Melanocyte of skin (primary cell): ENCODE measurements around the gene KRTAP12-2. TPM values are rescaled to one million over a fixed set of nuclear protein-coding genes. Genes with fewer than 3 reads are reported as not detected.

ENCODE experiments used
- small RNA-seq, 2 donors: library from RNA; depleted of rRNA; stranded (forward); fragments of <200 nt; gene quantifications; one replicate each; pipeline ENCODE3, GENCODE V24; 2012
- total RNA-seq, 2 donors: library from RNA; depleted of rRNA; stranded (reverse); fragments of >200 nt; gene quantifications; 2 replicates each; pipeline ENCODE4 v1.2.3, GENCODE V29; 2012

KRTAP12-2 gene, protein sequence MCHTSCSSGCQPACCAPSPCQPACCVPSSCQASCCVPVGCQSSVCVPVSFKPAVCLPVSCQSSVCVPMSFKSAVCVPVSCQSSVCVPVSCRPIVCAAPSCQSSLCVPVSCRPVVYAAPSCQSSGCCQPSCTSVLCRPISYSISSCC
- not detected for total RNA-seq

DNA sequence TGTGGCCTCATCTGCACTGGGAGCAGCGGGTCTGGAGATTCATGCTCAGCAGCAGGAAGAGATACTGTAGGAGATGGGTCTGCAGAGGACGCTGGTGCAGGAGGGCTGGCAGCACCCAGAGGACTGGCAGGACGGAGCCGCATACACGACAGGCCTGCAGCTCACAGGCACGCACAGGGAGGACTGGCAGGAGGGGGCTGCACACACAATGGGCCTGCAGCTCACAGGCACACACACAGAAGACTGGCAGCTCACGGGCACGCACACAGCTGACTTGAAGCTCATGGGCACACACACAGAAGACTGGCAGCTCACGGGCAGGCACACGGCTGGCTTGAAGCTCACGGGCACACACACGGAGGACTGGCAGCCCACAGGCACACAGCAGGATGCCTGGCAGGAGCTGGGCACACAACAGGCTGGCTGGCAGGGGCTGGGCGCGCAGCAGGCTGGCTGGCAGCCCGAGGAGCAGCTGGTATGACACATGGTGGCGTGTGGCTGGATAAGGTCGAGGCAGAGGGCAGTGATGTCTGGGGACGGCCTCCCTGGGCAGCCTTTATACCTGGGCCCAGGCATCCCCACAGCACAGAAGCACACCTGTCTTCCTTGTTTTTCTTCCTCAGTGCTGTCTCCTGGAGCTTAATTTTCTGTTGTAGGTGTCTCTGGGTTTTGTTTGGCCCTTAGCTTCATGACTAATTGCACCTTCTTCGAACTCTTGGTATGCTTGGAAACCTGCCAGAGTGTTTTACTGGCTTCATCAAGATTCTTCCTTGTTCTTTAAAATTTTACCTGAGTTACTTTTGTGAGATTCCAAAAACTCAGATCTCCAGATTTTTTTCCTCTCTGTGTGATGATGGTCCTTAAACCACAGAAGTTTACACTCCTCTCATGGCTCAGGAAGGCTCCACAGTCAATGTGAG lies at the start of gene KRTAP12-2:
KRTAP12-2 (minus strand) TSS at position 527 of the 920 bp plus-strand sequence; CDS start at position 486, 41 bp downstream.

DNA sequence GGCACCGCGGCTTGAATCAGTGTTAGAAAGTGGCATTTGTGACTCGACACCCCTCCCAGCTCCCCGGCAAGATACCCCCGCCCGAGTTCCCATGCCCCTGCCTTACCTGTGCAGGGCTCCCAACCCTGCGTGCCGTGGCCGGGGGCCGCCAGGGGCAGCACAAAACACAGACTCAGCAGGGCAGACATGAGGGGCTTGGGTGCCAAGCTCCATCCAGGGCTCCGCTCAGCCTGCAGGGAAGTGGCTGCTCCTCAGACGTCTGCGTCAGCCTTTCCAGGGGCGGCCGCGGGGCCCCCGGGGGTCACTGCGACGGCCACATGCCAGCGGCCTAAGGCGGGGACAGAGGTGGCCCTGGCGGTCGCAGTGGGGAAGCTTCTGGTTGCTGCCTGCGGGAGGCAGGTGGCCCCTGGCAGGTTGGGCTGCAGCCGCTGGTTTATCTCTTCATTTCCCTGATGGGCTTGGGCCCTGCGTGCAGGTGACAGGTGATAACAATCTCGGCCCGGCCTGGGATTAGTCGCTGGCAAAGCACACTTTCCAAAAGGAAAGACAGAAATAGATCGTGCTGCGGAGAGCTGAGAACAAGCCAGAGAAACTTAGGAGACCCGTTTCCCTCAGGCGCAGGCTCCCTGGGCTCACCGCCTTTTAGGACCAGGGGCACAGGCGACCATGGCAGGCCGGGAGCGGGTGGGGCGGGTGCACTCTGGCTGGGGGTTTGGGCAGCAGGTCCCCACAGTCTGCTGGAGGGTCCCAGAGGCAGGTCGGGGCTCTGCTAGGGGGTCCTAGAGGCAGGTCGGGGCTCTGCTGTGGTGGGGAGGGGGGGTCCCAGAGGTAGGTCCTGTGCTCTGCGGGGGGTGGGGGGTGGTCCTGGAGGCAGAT lies 44.8 kb upstream of the KRTAP12-2 start, which contains the start of gene TSPEAR:
TSPEAR (minus strand) TSS at position 246 of the 876 bp plus-strand sequence; CDS start at position 188, 58 bp downstream.

DNA sequence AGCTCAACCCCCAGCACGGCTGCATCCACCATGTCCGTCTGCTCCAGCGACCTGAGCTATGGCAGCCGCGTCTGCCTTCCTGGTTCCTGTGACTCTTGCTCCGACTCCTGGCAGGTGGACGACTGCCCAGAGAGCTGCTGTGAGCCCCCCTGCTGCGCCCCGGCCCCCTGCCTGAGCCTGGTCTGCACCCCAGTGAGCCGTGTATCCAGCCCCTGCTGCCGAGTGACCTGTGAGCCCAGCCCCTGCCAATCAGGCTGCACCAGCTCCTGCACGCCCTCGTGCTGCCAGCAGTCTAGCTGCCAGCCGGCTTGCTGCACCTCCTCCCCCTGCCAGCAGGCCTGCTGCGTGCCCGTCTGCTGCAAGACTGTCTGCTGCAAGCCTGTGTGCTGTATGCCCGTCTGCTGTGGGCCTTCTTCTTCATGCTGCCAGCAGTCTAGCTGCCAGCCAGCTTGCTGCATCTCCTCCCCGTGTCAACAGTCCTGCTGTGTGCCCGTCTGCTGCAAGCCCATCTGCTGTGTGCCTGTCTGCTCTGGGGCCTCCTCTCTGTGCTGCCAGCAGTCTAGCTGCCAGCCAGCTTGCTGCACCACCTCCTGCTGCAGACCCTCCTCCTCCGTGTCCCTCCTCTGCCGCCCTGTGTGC lies 30.6 kb upstream of the KRTAP12-2 start, which contains the start of gene KRTAP10-12:
KRTAP10-12 (plus strand) TSS at position 1 of the 639 bp plus-strand sequence; CDS start at position 31, 30 bp downstream.

DNA sequence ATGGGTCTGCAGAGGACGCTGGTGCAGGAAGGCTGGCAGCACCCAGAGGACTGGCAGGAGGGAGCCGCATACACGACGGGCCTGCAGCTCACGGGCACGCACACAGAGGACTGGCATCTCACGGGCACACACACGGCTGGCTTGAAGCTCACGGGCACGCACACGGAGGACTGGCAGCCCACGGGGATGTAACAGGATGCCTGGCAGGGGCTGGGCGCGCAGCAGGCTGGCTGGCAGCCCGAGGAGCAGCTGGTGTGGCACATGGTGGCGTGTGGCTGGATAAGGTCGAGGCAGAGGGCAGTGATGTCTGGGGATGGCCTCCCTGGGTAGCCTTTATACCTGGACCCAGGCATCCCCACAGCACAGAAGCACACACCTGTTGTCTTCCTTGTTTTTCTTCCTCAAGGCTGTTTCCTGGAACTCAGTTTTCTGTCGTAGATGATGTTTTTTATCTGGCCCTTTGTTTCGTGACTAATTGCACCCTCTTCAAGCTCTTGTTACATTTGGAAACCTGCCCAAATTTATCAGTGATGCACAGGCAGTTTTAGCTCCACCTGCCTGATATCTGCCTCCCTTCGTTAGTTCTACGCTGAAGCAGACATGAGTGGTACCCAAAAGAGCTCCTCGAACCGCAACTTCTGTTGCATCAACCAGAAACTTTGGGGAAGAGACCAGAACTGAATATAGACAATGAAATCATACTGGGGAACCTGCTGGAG lies 15.3 kb upstream of the KRTAP12-2 start, which contains the start of gene KRTAP12-1:
KRTAP12-1 (minus strand) TSS at position 303 of the 719 bp plus-strand sequence; CDS start at position 263, 40 bp downstream.

DNA sequence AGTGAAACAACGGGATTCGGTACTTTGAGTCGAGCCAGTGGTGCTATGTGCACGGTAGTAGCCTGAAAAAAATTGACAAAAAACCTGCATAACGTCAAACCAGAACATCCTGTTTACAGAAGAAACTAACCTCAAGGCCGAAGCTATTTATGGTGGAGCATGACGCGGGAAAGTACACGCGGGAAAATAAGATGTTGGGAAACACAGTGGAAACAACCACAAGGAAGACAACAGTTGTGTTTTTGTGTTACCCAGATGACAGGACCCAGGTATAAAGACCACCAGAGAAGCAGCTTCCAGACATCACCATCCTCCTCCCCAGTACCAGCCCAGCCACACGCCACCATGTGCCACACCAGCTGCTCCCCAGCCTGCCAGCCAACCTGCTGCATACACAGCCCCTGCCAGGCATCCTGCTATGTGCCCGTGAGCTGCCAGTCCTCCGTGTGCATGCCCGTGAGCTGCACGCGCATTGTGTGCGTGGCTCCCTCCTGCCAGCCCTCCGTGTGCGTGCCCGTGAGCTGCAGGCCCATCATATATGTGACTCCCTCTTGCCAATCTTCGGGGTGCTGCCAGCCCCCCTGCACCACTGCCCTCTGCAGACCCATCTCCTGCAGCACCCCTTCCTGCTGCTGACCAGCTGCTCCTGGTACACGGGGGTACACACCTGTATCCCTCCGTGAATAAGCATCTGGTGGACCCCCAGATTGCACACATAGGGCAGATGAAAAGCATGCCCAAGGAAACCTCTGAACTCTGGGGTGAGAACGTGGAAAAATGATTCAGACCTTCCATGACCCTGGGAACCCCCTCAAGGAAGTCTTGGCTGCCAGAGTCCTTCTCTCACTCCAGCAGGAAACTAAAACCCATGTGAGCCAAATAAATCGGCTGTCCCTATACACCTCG lies 8.8 kb downstream of the KRTAP12-2 start, which contains the start of gene KRTAP12-3:
KRTAP12-3 (plus strand) TSS at position 298 of the 906 bp plus-strand sequence; CDS start at position 346, 48 bp downstream.

DNA sequence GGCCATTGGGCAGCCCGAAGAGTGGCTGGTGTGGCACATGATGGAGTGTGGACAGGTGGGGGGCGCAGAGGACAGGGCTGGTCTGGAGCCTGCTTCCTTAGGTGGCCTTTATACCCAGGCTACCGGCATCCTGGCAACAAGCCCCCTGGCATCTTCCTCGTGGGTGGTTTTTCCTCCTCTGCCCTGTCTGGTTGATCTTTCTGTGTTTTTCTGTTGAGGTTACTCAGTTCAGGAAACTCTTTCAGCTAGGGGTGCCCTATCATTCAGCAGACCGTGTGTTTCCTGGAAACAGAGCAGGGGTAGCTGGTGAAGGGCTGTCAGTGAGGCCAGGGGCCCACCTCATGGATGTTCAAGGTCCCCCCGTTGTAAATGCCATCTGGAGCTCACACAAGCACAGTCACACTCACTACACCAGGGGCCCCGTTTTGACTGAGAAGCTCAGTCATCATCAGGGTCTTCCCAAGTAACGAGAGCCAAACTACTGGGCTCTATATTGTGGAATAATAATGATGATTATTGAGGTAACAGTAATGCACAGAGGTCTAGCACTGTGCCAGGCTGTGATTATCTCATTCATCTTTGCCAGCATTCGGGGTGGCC lies 12.1 kb downstream of the KRTAP12-2 start, which contains the start of gene KRTAP12-4:
KRTAP12-4 (minus strand) TSS at position 84 of the 600 bp plus-strand sequence; CDS start at position 39, 45 bp downstream.

DNA sequence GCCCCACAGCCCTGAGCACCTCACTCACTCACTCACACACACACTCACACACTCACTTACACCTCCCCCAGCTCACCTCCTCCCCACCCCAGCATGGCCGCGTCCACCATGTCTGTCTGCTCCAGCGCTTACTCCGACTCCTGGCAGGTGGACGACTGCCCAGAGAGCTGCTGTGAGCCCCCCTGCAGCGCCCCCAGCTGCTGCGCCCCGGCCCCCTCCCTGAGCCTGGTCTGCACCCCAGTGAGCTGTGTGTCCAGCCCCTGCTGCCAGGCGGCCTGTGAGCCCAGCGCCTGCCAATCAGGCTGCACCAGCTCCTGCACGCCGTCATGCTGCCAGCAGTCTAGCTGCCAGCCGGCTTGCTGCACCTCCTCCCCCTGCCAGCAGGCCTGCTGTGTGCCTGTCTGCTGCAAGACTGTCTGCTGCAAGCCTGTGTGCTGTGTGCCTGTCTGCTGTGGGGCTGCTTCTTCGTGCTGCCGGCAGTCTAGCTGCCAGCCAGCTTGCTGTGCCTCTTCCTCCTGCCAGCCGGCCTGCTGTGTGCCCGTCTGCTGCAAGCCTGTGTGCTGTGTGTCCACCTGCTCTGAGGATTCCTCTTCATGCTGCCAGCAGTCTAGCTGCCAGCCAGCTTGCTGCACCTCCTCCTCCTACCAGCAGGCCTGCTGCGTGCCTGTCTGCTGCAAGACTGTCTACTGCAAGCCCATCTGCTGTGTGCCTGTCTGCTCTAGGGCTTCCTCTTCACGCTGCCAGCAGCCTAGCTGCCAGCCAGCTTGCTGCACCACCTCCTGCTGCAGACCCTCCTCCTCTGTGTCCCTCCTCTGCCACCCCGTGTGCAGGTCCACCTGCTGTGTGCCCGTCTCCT lies 20.1 kb downstream of the KRTAP12-2 start, which contains the start of gene KRTAP10-11:
KRTAP10-11 (plus strand) TSS at position 49 of the 856 bp plus-strand sequence; CDS start at position 94, 45 bp downstream.

DNA sequence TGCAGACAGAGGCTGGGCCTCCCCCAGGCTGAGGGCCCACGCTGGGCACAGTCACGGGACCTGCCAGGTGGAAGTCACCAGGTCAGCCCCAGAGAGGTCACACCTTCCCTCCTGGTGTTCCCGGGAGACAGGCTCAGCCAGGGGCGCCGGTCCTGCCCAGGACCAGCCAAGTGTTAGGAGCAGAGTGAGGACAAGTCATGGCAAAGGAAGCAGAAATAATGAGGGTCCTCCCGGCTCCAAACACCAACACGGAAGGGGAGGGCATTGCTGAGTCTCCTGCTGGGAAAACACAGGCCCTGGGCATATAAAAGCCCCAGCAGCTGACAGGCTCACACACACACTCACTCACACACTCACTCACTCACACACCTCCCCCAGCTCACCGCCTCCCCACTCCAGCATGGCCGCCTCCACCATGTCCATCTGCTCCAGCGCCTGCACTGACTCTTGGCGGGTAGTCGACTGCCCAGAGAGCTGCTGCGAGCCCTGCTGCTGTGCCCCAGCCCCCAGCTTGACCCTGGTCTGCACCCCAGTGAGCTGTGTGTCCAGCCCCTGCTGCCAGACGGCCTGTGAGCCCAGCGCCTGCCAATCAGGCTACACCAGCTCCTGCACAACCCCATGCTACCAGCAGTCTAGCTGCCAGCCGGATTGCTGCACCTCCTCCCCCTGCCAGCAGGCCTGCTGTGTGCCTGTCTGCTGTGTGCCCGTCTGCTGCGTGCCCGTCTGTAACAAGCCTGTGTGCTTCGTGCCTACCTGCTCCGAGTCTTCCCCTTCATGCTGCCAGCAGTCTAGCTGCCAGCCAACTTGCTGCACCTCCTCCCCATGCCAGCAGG lies 29.5 kb downstream of the KRTAP12-2 start, which contains the start of gene KRTAP10-10:
KRTAP10-10 (plus strand) TSS at position 339 of the 833 bp plus-strand sequence; CDS start at position 401, 62 bp downstream.

DNA sequence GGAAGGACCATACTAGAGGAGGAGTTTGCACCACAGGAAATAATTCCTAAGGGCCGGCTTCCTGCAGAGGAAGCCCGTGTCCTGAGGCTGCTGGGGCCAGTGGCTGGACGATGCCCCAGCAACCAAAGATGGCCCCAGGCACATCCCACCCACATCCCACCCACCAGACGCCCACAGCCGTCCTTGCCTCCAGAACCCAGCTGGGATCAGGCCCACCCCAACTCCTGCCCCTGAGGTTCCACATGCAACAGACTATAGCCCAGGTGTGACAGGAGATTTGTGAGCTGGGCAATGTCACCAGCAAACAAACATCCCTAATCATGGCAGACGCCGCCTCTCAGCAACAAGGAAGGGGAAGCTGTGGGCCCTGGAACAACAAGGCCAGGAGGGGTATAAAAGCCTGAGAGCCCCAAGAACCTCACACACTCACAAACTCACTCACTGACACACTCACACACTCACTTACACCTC lies 40.0 kb downstream of the KRTAP12-2 start, which contains the start of gene KRTAP10-9:
KRTAP10-9 (plus strand) TSS at position 421 of the 471 bp plus-strand sequence. CDS start 79 bp downstream, outside the sequence.

Small RNA genes within 50 kb of the gene (small RNA-seq; reads per million reads assigned to genes)
- 0 reads per million in 2 donors for gene KRTAP12-6P

Other genes starting within 250 kb of the KRTAP12-2 start
- gene LRRC3, start 211.4 kb downstream of the KRTAP12-2 start, total RNA-seq: 1 to 10 TPM; 1.7 to 3.1 TPM
- not detected for gene KRTAP10-1, start 126.7 kb downstream of the KRTAP12-2 start, total RNA-seq
- gene KRTAP10-2, start 115.4 kb downstream of the KRTAP12-2 start, total RNA-seq: not detected
- gene KRTAP10-3, start 108.1 kb downstream of the KRTAP12-2 start, total RNA-seq: not detected
- not detected for gene KRTAP10-4, start 93.2 kb downstream of the KRTAP12-2 start, total RNA-seq
- not detected for gene KRTAP10-5, start 86.3 kb downstream of the KRTAP12-2 start, total RNA-seq
- gene KRTAP10-6, start 74.4 kb downstream of the KRTAP12-2 start, total RNA-seq: not detected
- not detected for gene KRTAP10-7, start 66.3 kb downstream of the KRTAP12-2 start, total RNA-seq
- gene KRTAP10-8, start 54.8 kb downstream of the KRTAP12-2 start, total RNA-seq: not detected
- gene KRTAP10-9, start 39.8 kb downstream of the KRTAP12-2 start, total RNA-seq: not detected
- not detected for gene KRTAP10-10, start 29.6 kb downstream of the KRTAP12-2 start, total RNA-seq
- not detected for gene KRTAP10-11, start 20.5 kb downstream of the KRTAP12-2 start, total RNA-seq
- gene KRTAP12-4, start 12.3 kb downstream of the KRTAP12-2 start, total RNA-seq: not detected
- gene KRTAP12-3, start 9.0 kb downstream of the KRTAP12-2 start, total RNA-seq: not detected
- not detected for gene KRTAP12-1, start 15.2 kb upstream of the KRTAP12-2 start, total RNA-seq
- not detected for gene KRTAP10-12, start 30.2 kb upstream of the KRTAP12-2 start, total RNA-seq
- gene TSPEAR, start 44.6 kb upstream of the KRTAP12-2 start, total RNA-seq: not detected
- gene UBE2G2, start 134.9 kb upstream of the KRTAP12-2 start, total RNA-seq: 100 to 1,000 TPM in 1 of 2 donors, 10 to 100 TPM in 1; 88.1 to 144 TPM
- gene SUMO3, start 151.1 kb upstream of the KRTAP12-2 start, total RNA-seq: 10 to 100 TPM; 70.2 to 90.6 TPM
- 100 to 1,000 TPM; 254 to 261 TPM for gene PTTG1IP, start 206.8 kb upstream of the KRTAP12-2 start, total RNA-seq